ENCODE results near the gene PBX2. TPM values are rescaled to one million over a fixed set of nuclear protein-coding genes. Genes with fewer than 3 reads are reported as not detected.
"Not testable (repeated sequence)": the region's sequence is repeated elsewhere in the genome, so short reads cannot be mapped to it uniquely, and the experiment has no call there.

Gene PBX2
- total RNA-seq, 1 donor, result 49.5 TPM

DNA sequence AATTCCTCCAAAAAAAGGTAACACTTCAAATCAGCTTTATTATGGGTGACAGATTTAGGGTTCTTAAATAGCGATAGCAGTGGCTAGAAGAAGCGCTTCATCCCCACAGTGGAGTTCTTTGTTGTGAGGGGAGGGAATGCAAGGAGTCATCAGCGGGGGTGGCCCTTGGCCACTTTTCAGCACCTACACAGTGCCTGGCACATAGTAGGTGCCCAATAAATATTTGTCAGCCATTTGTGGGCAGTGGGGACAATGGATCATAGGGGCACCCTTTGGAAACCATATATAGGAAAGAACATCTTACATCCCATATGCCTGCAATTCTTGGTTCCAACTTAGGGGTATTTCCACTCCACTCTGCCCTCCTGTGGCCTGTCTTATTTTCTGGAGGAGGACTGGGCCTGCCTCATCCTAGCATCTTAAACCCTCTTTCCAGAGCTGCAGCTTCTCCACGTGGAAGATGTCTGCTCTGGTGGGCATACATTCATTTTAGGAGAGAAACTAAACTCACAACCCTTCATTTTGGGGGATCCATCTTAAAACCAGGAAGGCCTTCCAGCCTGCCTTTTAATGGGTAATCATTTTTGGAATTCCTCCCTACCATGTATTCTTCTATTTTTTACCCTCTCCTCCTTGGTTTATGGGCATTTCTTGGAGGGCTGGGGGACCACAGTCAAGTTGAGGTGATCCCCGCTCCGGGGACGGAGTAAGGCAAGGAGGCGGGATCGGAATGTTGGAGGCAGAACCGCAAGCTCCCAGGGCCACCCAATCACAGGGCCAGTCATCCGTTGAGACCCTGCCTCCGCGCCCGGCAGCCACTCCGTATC is 5.0 kb upstream of the PBX2 start:
- H3K4me1 ChIP-seq (ENCODE audit: insufficient read depth, low read length), result peaks cover 48% of the 10 kb centered on the region
- H3K4me3 ChIP-seq (ENCODE audit: low read length), result peak overlapping the region; percentile 98
- no peaks in the 10 kb centered on the region for H3K27me3 ChIP-seq (ENCODE audit: insufficient read depth, low read length)
- no peaks in the 10 kb centered on the region for H3K9me3 ChIP-seq (ENCODE audit: low read depth, low read length)

DNA sequence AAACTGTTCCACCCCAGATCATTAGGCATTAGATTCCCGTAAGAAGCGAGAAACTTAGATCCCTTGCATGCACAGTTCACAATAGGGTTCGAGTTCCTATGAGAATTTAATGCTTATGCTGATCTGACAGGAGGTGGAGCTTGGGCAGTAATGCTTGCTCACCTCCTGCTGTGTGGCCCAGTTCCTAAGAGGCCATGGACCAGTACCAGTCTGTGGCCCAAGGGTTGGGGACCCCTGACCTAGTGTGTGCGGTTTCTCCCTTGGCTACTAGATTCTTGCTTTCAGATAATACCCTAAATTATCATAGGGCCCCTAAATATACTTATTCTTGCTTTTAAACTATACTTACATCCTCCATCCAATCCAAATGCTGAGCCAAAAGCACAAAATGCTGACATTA is 4.4 kb upstream of the PBX2 start:
- peaks cover 49% of the 10 kb centered on the region for H3K4me1 ChIP-seq (ENCODE audit: insufficient read depth, low read length)
- H3K27me3 ChIP-seq (ENCODE audit: insufficient read depth, low read length), result no peaks in the 10 kb centered on the region
- H3K9me3 ChIP-seq (ENCODE audit: low read depth, low read length), result no peaks in the 10 kb centered on the region
- no peak overlapping the region for H3K4me3 ChIP-seq (ENCODE audit: low read length)

DNA sequence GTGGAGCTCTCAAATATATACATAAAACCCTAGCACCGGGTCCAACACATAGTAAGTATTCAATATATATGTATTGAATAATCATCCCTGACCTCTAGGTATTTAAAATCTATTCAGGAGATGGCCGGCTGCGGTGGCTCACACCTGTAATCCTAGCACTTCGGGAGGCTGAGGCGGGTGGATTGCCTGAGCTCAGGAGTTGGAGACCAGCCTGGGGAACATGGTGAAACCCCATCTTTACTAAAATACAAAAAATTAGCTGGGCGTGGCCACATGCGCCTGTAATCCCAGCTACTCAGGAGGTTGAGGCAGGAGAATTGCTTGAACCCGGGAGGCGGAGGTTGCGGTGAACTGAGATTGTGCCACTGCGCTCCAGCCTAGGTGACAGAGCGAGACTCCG is 3.1 kb upstream of the PBX2 start:
- H3K27me3 ChIP-seq (ENCODE audit: insufficient read depth, low read length); H3K9me3 ChIP-seq (ENCODE audit: low read depth, low read length): not testable (repeated sequence)
- Histone ChIP-seq H3K4me1 (ENCODE audit: insufficient read depth, low read length) (peaks cover 62% of the 10 kb centered on the region), H3K4me3 (ENCODE audit: low read length) (peak overlapping the region; percentile 96)

DNA sequence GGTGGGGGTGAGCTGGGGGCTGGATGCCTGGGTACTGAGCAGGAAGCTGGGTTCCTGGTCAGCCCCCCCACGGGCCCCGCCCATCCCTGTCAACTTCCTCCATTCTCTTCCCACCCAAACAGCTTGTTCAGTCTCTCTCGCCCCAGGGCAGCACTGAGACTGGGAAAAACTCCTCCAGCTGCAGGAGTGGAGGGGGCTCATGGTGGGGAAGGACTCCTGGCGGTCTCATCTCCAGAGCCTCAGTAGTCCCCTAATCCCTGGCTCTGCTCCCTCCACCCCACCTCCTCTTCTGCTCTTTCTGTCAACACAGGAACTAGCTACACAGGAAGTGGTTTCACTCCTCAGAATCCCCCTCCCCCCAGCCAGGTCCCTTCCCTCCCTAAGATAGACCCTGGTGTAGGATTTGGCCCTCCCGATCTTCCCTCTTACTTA is 2.6 kb upstream of the PBX2 start, which contains the start of gene GPSM3:
Gene GPSM3 (minus strand): TSS at position 36 of the 432 bp plus-strand sequence. CDS start 130 bp downstream, outside the sequence.
- Histone ChIP-seq H3K4me3 (ENCODE audit: low read length) (peak within 1 kb of the TSS; percentile 96), H3K9me3 (ENCODE audit: low read depth, low read length) (no peaks in the 10 kb centered on the region), H3K27me3 (ENCODE audit: insufficient read depth, low read length) (no peaks in the 10 kb centered on the region), H3K4me1 (ENCODE audit: insufficient read depth, low read length) (peaks cover 66% of the 10 kb centered on the region)

DNA sequence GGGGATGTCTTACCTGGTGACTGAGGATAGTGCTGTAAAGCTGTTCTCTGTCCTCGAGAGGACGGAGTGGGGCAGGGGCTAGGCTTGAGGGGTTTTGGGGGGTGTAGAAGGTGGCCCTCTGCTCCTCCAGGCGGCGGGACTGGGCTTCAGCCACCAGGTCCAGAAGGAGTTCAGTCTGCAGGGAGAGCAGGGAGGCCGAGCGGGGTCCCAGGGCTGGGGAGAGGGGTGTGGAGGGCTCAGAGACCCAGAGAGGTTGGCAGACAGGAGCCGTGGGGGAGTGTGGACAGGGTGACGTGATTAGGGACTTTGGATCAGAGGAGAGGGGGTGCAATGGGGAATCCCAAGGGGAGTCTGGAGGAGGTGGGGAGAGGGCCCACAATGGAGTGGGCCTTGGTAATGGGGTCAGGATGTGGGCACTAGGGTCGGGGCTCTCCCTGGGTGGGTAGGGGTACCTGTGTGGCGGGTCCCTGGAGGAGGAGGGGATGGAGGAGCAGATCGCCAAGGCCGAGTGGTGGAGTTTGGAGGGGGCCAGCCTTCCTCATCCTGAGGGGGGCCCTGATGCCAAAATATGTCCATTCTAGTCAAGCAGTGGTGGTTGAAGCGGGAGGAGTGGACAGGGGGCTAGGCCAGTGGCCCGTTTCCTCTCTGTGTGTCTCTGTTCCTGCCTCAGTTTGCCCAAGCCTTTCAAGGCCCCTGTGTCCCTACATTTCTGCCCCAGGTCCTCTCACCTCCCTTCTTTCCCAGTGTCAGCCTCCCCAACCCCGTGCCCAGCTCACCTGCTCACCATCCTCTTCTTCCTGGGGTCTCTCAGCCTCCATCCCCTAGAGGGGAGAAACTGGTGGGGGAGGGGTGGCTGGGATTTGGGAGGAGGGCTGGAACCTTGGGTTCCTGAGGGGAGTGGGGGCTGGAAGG is 1.9 kb upstream of the PBX2 start:
- no peaks in the 10 kb centered on the region for H3K27me3 ChIP-seq (ENCODE audit: insufficient read depth, low read length)
- H3K9me3 ChIP-seq (ENCODE audit: low read depth, low read length), result no peaks in the 10 kb centered on the region
- H3K4me3 ChIP-seq (ENCODE audit: low read length), result peak overlapping the region; percentile 96
- H3K4me1 ChIP-seq (ENCODE audit: insufficient read depth, low read length), result peaks cover 69% of the 10 kb centered on the region

DNA sequence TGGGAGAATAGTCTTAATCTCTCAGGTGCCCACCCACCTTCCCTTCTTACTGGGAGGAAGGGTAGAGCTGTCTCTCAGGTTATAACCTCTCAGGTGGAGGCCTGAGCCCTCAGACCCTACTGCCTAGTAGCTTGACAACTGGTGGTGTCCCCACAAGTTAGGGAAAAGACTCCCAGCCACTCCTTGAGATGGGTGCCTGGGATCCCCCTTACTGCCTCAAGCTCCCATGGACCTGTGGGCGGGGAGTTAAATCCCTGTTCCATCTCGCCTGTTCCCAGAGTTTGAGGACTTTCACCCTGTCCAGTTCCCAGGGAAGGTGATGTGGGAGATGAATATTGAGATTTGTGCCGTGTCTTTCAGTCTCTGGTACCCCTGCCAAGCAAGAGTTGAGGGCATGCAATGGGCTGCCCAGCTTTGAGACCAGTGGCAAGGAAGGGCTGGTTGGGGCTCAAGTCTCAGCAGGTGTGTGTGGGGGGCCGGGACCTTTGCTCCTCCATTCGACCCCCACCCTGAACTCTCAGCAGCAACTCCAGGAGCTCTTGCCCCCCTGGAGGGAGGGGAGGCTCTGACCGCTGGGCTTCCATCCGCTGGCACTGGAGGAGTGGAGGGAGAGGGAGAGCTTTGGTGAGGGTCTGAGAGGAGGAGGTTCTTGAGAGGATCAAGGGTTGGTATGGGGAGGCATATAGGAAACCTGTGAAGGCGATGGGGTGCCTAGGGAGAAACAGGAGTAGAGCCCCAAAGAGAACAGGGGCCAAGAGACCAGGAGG is 1.1 kb upstream of the PBX2 start:
- no peaks in the 10 kb centered on the region for H3K27me3 ChIP-seq (ENCODE audit: insufficient read depth, low read length)
- H3K4me1 ChIP-seq (ENCODE audit: insufficient read depth, low read length), result peaks cover 70% of the 10 kb centered on the region
- peak overlapping the region; percentile 96 for H3K4me3 ChIP-seq (ENCODE audit: low read length)
- H3K9me3 ChIP-seq (ENCODE audit: low read depth, low read length), result no peaks in the 10 kb centered on the region

DNA sequence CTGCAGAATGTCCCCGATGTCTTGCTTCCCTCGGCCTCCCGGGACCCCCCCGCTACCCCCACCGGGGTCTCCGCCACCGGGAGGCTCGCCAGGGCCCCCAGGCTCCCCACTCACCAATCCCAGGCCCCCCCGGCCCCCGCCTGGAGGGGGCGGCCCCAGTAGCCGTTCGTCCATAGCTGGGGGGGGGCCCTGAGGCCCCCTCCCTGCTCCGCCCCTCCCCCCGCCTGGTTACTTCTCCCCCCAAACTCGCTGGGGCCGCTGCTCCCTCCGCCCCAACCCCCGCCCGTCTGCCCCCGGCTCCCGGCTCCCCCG is 304 bp downstream of the PBX2 start:
- H3K4me1 ChIP-seq (ENCODE audit: insufficient read depth, low read length), result peaks cover 67% of the 10 kb centered on the region
- no peaks in the 10 kb centered on the region for H3K9me3 ChIP-seq (ENCODE audit: low read depth, low read length)
- peak overlapping the region; percentile 96 for H3K4me3 ChIP-seq (ENCODE audit: low read length)

DNA sequence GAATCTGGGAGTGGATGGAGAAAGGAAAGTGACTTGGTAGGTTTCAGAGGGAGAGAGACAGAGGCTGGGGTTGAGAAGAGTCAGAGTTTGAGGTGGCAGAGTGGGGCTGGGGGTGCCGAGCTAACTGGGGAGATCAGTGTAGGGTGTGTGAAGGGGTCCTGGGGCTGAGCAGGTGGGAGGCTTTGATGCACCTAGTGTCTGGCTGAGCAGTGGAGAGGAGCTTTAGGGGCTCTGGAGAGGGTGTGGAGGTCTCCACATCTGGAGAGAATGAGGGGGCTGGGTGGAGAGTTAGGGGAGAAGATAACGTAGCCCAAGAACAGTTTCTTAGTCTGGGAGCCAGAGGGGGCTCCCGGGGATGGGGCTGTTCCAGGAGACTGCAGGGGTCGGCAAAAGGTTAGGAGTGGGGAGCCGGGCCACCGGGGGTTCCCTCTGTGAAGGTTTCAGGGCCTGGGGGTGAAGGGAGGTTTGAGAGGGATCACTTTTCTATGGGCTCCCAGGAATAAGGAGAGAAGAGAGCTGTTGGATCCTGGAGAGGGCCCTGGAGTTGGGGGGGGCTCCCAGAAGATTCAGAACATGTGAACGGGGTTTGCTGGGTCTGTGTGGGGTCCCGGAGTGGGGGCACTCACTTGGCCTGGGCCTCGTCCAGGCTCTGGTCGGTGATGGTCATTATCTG is 797 bp downstream of the PBX2 start:
- no peaks in the 10 kb centered on the region for H3K27me3 ChIP-seq (ENCODE audit: insufficient read depth, low read length)
- H3K4me1 ChIP-seq (ENCODE audit: insufficient read depth, low read length), result peaks cover 62% of the 10 kb centered on the region
- H3K9me3 ChIP-seq (ENCODE audit: low read depth, low read length), result no peaks in the 10 kb centered on the region
- H3K4me3 ChIP-seq (ENCODE audit: low read length), result peak overlapping the region; percentile 96

More for the DNA sequence above, 304 bp downstream of the PBX2 start:
- H3K27me3 ChIP-seq (ENCODE audit: insufficient read depth, low read length), result no peaks in the 10 kb centered on the region

DNA sequence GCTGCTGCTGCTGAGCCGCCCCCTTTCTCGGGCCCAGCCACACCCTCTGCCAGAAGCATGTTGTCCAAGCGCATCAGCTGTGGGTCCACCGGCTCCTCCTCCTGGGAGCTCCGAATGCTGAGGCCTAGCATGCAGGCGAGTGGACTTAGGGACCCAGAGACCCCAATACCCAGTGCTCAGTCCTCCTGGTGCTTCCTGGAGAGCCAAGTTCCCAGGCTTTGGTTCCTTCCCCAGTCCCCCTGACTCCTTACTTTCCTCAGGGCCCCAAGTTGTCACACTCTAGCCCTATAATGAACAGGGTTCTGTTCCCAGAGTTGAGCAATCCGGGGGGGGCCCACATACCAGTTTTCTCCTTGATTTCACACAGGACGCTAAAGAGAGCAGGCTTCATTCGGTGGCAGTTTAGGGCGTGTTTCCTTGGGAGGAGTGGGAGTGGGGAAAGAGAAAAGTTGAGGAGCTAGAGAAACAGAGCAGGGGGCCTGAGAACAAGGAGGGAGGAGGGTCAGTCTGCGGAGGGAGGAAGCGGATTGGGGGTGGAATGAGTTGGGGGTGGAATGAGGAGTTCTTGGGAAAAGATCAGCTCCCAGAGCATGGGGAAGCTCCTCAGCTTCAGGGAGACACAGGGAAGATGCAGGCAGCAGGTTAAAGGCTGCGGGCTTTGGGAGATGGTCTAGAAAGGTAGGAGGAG is 1.5 kb downstream of the PBX2 start:
- peak overlapping the region; percentile 96 for H3K4me3 ChIP-seq (ENCODE audit: low read length)
- H3K4me1 ChIP-seq (ENCODE audit: insufficient read depth, low read length), result peaks cover 57% of the 10 kb centered on the region
- H3K9me3 ChIP-seq (ENCODE audit: low read depth, low read length), result no peaks in the 10 kb centered on the region

DNA sequence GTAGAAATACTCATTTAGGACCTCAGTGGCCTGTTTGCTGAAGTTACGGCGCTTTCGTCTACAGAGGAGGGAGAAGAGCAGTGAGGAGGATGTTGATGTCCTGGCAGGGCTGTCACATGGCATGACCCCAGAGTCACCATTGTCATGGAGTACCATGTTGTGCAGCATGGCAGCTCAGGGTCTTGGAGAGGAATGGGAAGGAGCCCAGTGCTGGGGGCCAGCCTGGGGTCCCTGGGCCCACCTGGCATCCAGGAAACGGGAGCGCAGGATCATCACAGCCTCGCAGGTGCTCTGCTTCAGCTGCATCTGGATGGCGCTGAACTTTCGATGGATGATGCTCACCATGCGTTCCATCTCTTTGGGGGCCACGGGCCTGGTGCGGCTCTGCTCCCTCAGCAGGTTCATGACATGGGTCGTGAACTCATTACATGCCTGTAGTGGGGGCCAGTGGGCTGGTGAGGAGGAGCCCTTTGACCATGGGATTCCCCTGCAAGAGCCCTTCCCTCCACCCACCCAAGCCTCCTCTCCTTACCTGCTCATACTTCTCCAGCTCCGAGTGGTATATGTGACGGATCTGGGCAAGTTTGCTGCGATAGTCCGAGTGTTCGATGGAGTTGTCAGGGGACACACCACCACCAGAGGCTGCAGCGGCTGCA is 2.1 kb downstream of the PBX2 start:
- H3K4me3 ChIP-seq (ENCODE audit: low read length); H3K27me3 ChIP-seq (ENCODE audit: insufficient read depth, low read length); H3K9me3 ChIP-seq (ENCODE audit: low read depth, low read length): not testable (repeated sequence)
- H3K4me1 ChIP-seq (ENCODE audit: insufficient read depth, low read length), result peaks cover 52% of the 10 kb centered on the region

More for the DNA sequence above, 1.5 kb downstream of the PBX2 start:
- no peaks in the 10 kb centered on the region for H3K27me3 ChIP-seq (ENCODE audit: insufficient read depth, low read length)

DNA sequence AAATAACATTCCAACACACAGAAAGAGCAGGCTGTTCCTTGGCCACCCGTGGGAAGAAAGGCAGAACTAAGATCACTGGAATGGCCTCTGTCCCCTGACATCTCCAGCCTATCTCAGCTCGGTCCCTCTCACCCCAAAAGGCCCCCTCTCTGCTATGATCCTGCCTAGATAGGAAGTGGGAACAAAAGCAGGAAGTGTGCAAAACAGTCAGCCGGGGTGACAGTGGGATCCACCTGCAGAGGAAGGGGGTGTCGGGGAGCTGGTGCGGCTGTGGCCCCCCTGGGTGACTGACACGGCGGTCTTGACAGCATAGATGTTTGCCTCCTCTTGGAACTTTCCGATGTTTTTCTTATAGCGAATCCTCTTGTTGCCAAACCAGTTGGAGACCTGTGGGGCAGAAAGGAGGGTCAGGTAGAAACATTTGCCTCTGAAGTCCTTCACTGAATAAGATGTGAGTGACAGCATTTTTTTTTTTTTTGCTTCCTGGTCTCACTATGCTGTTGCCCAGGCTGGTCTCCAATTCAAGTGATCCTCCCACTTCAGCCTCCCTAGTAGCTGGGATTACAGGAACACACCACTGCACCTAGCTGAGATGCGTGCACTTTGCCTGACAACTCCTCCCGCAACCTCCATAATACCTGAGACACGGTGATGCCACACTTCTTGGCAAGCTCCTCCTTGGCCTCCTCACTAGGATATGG is 2.8 kb downstream of the PBX2 start:
- H3K4me1 ChIP-seq (ENCODE audit: insufficient read depth, low read length), result peaks cover 56% of the 10 kb centered on the region
- no peaks in the 10 kb centered on the region for H3K9me3 ChIP-seq (ENCODE audit: low read depth, low read length)
- H3K27me3 ChIP-seq (ENCODE audit: insufficient read depth, low read length), result no peaks in the 10 kb centered on the region
- H3K4me3 ChIP-seq (ENCODE audit: low read length), result no peak overlapping the region

DNA sequence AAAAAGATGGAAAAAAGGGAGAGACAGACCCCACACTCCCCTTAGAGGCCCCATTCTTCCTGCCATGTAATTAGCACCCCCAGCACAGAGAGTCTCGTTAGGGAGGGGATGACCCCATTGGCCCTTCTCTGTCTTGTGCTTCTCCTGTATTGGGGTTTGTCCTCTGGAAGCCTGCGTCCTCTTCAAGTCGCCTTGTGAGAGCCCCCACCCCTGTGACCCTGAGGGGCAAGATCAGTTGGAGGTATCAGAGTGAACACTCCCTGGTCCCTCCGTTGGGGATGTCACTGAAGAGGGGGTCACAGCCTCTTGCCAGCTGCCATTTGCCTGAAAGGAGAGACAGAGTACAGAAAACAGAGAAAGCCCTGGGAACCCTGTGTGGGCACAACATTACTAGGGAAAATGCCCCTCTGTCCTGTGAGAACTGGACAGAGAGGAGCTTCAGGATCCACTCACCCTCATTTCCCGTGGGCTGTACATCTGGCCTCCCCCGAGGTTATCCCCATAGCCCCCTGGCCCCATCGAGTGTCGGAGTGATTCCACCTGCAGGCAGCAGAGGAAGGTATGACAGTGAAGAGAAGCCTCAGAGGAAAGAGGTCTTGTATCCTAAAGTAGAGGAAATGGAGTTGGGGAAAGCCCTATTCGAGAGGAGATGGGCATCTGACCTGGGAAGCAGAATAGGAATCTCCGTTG is 3.7 kb downstream of the PBX2 start:
- not testable (repeated sequence) for H3K9me3 ChIP-seq (ENCODE audit: low read depth, low read length); H3K27me3 ChIP-seq (ENCODE audit: insufficient read depth, low read length); H3K4me3 ChIP-seq (ENCODE audit: low read length)
- peaks cover 55% of the 10 kb centered on the region for H3K4me1 ChIP-seq (ENCODE audit: insufficient read depth, low read length)

DNA sequence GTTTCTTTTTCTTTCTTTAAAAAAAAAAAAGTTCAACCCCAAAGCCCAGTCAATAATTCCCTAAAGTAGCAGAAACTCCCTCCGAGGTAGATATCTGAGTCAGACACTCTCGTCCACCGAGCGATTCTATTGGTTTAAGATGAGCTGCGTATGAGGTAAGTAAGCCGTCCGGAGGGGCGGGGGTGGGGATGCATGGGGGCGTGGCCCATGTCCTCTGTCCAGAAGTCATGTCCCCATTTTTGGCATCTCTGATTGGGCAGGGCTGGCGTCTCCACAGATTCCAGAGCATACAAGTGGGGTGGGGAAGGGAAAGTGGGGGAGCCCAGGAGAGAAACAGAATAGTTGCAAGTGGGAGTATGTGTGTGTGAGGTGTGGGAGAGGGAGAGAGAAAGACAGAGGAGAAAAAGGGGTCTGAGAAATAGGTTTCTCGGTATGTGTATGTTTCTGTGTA is 4.3 kb downstream of the PBX2 start:
- H3K9me3 ChIP-seq (ENCODE audit: low read depth, low read length); H3K4me3 ChIP-seq (ENCODE audit: low read length); H3K27me3 ChIP-seq (ENCODE audit: insufficient read depth, low read length): not testable (repeated sequence)
- H3K4me1 ChIP-seq (ENCODE audit: insufficient read depth, low read length), result peaks cover 49% of the 10 kb centered on the region

Data from mononuclear cell (primary cell).